Activated T-cell treated with anti-CD3 and anti-CD28 coated beads for 1 hour (primary cell): ENCODE measurements around the gene CLASP1.
"Not testable (repeated sequence)": the region's sequence is repeated elsewhere in the genome, so short reads cannot be mapped to it uniquely, and the experiment has no call there.

Source experiments
- DNase-seq: peaks from one replicate; pipeline ENCODE4 v3.0.0-alpha.2; 2020; ENCODE audit warnings: low read depth

Gene CLASP1

GRCh38 chr2:121319941-121320340 is 329.3 kb downstream of the CLASP1 start:
- DNase-seq, result no peak

GRCh38 chr2:121316986-121317385 is 332.3 kb downstream of the CLASP1 start:
- DNase-seq, result no peak

- DNase-seq, result not testable (repeated sequence)
Observed at GRCh38 chr2:121313701-121314100, 335.6 kb downstream of the CLASP1 start.

GRCh38 chr2:121309801-121310200 is 339.5 kb downstream of the CLASP1 start:
- no peak for DNase-seq

GRCh38 chr2:121309323-121309722 is 339.9 kb downstream of the CLASP1 start:
- DNase-seq, result no peak

GRCh38 chr2:121307048-121307447 is 342.2 kb downstream of the CLASP1 start:
- no peak for DNase-seq

GRCh38 chr2:121304941-121305340 is 344.3 kb downstream of the CLASP1 start:
- DNase-seq, result no peak

DNA sequence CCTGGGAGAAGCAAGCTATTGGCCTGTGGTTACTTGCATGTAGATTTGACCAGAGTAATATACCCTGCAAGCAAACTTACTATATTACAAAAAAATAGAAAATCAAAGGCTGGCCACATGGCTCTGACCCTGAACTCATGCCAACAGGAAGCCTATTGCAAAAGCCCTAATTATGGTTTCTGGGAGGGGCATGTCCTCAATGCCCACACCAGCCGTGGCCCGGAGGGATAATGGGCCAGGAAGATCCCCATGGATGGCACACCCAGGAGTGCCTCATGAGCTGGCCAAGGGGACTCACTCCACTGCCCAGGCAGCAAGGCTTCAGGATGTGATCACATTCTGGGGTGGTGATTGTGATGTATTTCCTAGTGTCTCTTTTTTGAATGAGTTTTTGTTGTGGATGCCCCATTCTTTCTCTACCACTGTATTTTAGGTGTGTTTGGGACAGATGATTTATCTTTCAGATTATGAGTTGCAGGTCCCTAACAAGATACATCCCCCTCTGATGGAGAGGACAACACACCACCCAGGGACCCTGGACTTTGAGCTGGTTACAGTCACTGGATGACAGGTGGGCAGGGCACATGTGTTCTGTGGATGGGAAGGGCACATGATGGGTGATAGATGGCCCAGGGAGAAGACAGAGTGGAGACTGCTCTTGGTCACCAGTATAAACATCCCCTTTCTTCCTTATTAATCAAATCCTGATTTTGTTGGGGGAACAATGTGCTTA is 345.6 kb downstream of the CLASP1 start:
- DNase-seq, result no peak

DNA sequence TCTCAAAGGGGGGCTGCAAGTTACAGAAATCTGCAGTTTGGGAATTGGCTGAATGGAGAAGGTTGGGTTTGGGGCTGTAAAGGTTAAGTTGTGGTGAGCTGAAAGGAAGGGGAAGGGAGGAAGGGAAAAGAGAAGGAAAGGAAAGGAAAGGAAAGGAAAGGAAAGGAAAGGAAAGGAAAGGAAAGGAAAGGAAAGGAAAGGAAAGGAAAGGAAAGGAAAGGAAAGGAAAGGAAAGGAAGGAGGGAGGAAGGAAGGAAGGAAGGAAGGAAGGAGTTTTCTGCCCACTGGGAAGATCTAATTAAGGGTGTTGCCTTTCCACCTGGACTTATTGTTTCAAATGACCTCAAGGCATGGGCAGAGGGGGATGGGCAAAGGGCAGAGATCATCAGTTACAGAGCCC is 348.1 kb downstream of the CLASP1 start:
- DNase-seq, result not testable (repeated sequence)

DNA sequence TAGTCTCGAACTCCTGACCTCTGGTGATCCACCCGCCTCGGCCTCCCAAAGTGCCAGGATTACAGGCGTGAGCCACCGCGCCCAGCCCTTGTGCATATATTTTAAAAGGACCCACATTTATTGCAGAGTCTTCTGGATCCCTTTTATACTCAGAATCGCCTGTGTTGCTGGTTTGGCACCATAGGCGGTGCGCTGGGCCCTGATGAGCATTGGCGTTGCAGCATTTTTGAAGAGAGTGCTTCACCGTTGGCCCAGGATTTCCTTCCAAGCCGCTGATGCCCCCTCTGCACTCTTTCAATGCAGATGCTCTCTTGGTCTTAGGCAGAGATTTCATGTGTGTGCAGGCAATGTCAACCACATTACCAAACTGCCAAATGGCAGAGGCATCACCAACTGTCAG is 350.8 kb downstream of the CLASP1 start:
- DNase-seq, result no peak

- not testable (repeated sequence) for DNase-seq
Observed at GRCh38 chr2:121297866-121298265, 351.4 kb downstream of the CLASP1 start.

GRCh38 chr2:121297217-121297830 is 351.9 kb downstream of the CLASP1 start:
- DNase-seq, result no peak

- DNase-seq, result no peak
Observed at GRCh38 chr2:121295911-121296650, 353.2 kb downstream of the CLASP1 start.

- DNase-seq, result no peak
Observed at GRCh38 chr2:121294881-121295840, 354.1 kb downstream of the CLASP1 start.

DNA sequence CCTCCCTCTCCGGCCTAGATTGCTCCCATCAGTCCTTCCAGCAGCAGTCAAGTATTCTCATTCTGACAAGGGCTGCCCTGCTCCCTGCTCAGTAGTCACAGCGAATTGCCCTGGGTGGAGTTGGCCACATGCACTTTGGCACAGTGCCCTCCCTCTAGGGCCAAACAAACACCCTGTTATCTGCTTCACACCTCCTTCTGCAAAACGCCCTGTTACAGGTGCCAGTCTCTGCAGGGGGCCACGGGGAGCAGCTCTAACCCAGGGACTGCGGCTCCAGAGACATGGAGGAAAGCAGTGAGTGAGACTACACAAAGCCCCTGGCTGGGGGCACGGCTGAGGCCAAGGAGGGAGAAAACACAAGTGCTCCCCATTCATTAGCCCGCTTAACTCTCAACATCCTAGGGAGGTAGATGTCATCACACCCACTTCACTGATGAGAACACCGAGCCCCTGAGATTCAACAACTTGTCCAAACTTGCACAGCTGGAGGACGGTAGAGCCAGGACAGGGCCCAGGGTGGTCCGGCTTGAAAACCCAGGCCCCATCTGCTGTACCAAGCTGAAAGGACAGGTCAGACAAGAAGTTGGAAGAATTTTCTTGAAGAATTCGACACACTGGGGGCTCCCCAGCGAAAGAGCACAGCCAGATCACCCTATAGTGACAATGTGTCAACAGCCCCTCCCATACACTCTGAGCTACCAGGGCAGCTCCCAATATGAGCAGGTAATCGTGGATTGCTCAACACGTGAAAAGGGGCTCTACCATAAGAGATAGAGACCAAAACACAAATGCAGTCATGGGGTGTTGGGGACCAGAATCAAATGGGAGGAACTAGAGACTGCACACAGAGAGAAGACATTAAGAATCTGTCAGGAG is 355.6 kb downstream of the CLASP1 start:
- DNase-seq, result no peak

- no peak for DNase-seq
Observed at GRCh38 chr2:121291251-121291580, 358.0 kb downstream of the CLASP1 start.

GRCh38 chr2:121289271-121289670 is 360.0 kb downstream of the CLASP1 start:
- no peak for DNase-seq

DNA sequence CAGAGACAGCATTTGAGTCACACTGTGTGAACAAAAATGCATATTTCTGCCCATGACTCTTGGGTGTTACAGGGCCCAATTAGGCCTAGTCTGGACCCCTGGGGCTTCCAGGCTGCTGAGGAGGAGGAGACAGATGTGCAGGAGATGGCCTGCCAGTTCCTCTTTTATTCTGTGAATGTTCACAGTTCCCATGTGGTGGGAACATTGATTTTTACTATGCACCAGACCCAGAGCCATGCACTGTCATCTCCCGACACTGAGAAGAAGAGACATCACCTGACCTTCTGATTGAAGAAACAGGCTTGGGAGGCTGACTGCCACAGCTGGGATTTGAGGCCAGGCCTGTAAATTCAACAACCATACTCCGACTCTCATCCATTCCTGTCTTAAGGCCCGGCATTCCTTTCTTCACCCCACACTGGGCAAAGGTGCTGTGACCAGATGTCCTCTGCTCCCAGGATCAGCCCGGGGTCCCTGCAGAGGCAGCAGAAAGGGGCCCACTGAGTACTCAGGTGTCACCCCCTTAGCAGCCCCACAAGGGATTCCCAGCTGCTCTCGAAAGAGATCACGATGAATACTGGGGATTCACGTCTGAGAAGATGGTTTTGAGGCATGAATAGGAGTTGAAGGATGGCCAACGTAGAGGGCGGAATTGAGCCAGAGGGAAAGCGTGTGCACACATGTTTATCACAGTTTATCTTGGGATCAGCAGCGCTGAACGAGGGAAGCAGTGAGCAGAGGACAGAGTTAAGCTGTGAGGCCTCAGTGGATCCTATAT is 360.6 kb downstream of the CLASP1 start:
- DNase-seq, result no peak

DNA sequence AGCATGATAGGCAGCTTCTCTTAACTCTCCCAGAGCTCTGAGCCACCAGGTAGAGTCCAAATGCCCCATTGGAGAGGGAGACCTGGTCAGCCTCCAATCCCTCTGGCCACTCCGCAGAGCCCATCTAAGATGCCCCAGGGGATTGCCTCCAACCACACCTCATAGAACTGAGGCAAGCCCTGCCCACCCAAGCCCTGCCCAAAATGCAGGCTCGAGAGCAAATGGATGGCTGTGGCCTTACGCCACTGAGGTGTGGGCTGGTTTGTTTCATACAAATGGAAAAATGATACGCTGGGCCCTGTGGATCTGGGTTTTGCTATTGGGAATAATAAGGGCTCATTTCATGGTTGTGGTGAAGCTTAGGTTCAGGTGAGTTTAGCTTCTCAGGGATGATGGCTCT is 361.3 kb downstream of the CLASP1 start:
- DNase-seq, result no peak
